Embryonic facial prominence (tissue), 1 donor: ENCODE data around the gene GALNTL6.

Experiments
- DNase-seq: peaks from one replicate; pipeline ENCODE4 v3.0.0-alpha.2; 2016; ENCODE audit errors: extremely low spot score

The GALNTL6 gene

GRCh38 chr4:172207886-172208285, 394.7 kb downstream of the GALNTL6 start:
- no peak for DNase-seq

DNA sequence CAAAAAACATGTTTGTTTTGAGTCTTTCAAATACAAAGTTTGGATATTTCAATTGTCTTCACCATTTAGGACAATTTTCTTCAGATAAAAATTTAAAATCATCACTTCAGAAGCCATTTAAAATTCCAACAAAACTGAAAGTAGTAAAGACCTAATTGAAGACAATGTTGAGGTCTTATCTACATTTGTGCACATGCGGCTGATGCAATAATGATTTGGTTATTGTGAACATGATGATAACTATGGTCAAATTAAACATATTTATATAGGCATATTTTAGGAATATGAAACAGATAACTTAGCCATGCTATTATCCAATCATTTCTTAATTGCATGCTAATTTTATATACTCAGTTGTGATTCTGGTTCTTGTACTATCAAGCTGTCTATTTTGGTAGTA, 407.5 kb downstream of the GALNTL6 start:
- no peak for DNase-seq

GRCh38 chr4:172225457-172225856, 412.3 kb downstream of the GALNTL6 start:
- DNase-seq = no peak

GRCh38 chr4:172232966-172233365, 419.8 kb downstream of the GALNTL6 start:
- DNase-seq = no peak

GRCh38 chr4:172243551-172243950, 430.3 kb downstream of the GALNTL6 start:
- no peak for DNase-seq

DNA sequence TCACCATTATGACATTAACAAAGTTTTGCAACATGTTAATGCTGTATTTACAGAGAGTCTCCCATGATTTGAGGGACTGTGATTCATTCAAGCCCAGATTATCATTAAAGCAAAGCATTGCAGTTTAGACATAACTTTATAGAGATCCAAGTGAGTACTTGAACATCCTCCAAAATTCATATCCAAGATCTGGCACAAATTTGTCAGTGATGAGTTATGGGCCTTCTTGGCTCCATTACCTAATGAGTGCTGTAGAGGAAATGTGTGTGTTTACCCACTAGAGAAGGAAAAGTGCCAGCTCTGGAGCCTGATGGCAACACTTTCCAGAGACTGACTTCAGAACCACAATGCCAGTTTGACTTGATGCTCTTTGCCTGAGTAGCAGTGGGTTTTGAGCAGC, 432.3 kb downstream of the GALNTL6 start:
- no peak for DNase-seq

- no peak for DNase-seq
Observed at GRCh38 chr4:172253409-172253808, 440.2 kb downstream of the GALNTL6 start.

DNA sequence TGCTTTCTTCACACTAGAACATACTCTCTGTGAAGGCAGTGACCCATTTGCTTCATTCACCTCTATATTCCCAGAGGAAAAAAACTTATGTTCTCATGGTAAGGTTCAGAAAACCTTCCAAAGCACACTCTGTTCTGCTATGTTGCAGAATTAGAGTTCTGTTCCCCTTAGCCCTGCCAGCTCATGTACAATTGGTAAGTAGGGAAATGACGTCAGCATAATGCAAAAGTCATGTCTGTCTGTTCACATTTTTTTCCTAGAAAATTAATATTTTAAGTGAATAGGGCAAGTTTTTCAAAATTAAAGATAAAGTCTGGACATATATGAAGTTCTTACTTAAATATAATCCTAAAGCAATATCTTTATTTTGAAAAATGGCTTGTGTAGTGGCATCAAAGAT, 443.6 kb downstream of the GALNTL6 start:
- no peak for DNase-seq

- no peak for DNase-seq
Observed at GRCh38 chr4:172270397-172270796, 457.2 kb downstream of the GALNTL6 start.

DNA sequence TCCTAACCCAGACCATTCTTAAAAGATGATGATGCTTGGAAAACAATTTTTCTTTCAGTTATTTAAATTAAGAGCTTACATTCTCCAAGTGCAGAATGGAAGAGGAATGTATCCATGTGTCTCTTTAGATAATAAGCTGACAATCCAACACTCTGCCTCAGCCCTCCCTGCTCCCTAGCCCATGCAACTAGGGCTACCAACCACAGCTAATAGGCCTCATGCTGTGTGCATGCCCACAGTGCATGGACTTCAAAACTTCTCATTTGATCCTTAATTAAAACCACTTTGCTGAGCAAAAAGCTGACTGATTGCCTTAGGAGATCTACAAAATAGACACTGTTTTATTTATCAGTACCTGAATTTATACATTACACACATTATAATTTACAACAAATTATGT, 473.9 kb downstream of the GALNTL6 start:
- no peak for DNase-seq

DNA sequence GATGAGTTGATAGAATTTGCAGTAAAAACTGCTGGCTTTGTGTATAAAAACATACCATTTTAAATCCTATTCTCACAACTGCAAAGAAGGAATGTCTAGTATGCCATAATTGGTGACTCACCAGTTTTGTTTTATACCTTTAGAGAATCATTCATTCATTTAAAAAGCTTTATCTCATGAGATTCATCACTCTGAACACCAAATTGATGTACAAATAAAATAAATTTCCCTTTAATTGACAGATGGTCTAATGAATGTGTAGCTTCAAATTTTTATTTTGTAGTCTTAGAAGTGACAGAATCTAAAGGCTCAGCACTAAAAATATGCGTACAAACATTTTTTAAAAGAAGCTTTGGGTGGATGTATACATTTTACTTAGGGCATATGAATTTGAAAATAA, 492.5 kb downstream of the GALNTL6 start:
- DNase-seq = no peak

DNA sequence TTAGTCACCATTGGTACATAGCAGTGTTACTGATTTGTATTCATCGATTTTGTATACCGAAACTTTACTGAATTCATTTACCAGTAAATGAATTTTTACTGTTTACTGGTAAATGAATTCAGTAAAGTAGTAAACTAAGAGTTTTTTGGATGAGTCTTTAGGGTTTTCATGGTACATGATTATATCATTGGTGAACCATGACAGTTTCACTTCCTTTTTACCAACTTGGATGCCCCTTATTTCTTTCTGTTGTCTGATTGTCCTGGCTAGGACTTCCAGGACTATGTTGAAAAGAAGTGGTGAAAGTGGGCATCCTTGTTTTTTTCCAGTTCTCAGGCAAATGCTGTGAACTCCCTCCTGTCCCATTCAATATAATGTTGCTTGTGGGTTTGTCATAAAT, 494.9 kb downstream of the GALNTL6 start:
- no peak for DNase-seq

- DNase-seq = no peak
Observed at GRCh38 chr4:172311682-172312081, 498.5 kb downstream of the GALNTL6 start.

DNA sequence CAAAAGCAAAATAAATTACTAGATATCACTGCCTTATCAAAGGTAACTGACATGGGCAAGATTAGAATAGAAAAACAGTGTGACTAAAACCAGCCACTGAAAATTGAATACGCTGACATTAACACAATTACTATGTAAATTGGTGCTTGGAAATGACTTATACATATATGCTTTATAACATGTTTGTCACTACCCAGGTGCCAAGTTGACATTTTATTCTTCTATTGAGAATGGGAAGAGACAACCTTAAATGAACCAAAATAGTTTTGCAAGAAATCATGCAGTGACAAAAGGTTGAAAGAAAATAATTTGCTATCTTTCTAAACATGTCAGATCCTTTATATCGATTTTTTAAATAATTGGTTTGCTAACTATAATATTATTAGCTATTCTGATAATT, 510.1 kb downstream of the GALNTL6 start:
- no peak for DNase-seq

DNA sequence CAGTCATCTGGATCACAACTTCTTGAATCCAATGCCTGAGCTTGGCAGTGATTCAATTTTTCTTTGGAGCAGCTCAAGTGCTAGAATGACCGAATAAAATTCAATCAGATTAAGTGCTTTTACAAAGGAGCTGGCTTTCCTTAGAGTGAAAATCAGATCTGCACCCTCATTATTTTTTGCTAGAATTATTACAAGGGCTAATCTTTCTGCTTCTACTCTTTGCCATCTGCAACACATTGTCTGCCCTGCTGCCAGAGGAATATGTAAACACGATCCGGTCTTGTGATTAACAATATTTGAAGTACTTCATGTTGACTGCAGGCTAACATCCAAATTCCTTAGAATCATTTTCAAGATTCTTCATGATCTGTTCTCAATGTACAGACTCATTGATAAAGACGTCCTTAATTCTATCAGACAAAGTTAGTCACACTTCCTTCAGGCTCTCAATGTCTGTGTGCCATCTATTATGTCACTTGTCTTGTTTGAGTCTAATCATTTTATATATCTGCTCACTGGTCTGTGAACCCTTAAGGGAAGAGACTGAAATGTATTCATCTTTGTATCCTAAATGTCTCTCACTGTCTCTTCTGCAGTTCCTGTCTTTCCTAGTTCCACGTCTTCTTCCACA, 531.2 kb downstream of the GALNTL6 start:
- no peak for DNase-seq

- no peak for DNase-seq
Observed at GRCh38 chr4:172348426-172348825, 535.2 kb downstream of the GALNTL6 start.

- no peak for DNase-seq
Observed at GRCh38 chr4:172352356-172352755, 539.2 kb downstream of the GALNTL6 start.

GRCh38 chr4:172356016-172356415, 542.8 kb downstream of the GALNTL6 start:
- peak; percentile 18 for DNase-seq

- no peak for DNase-seq
Observed at GRCh38 chr4:172357006-172357540, 543.9 kb downstream of the GALNTL6 start.

DNA sequence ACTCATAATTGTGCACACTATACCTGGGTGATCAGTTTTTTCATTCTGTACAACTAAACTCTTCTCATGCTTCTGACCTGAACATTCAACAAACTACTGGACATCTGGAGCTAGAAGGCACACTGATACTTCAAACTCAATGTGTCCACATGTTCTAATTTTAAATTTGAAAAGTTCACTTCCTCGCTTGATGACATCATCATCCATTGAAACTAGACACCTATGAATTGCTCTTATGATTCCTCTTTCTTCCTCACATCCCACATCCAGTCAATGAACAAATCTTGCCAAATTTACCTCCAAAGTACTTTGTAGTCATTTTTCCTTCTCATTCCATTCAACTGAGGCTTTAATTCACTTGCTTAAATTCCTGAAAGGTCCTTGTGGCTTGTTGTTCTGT, 549.4 kb downstream of the GALNTL6 start:
- DNase-seq = no peak

DNA sequence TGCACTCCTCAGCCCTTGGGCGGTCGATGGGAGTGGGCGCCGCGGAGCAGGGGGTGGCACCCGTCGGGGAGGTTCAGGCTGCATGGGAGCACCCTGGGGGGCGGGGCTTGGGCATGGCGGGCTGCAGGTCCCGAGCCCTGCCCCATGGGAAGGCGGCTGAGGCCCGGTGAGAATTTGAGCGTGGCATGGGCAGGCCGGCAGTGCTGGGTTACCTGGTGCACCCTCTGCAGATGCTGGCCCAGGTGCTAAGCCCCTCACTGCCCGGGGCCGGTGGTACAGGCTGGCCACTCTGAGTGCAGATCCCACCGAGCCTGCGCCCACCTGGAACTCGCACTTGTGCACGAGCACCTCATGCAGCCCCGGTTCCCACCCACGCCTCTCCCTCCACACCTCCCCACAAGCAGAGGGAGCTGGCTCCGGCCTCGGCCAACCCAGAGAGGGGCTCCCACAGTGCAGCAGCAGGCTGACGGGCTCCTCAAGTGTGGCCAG, 556.3 kb downstream of the GALNTL6 start:
- no peak for DNase-seq

DNA sequence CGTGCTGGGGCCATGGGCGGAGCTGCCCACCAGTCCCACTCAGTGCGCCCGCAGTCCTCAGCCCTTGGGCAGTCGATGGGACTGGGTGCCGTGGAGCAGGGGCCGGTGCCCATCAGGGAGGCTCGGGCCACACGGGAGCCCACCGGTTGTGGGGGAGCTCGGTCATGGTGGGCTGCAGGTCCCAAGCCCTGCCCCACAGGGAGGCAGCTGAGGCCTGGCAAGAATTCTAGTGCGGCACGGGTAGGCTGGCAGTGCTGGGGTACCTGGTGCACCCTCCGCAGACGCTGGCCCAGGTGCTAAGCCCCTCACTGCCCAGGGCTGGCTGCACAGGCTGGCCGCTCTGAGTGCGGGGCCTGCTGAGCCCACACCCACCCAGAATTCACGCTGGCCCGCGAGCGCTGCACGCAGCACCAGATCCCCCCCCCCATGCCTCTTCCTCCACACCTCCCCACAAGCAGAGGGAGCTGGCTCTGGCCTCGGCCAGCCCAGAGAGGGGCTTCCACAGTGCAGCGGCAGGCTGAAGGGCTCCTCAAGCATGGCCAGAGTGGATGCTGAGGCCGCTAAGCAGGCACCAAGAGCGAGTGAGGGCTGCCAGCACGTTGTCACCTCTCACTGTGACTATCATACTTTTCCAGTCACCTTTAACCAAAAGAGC, 564.4 kb downstream of the GALNTL6 start:
- no peak for DNase-seq

GRCh38 chr4:172379834-172380233, 566.6 kb downstream of the GALNTL6 start:
- no peak for DNase-seq
